ENCODE data around the gene MEIS2. TPM values are rescaled to one million over a fixed set of nuclear protein-coding genes. Genes with fewer than 3 reads are reported as not detected.

MEIS2 gene
- total RNA-seq, 2 experiments from 2014 or later, result not detected

GRCh38 chr15:37132826-37133417, 32.6 kb upstream of the MEIS2 start:
- CTCF ChIA-PET, result no interaction called here
- DNase-seq, result no peak
- H3K27ac Mint-ChIP-seq, result no peak overlapping the region
- no peaks in the 10 kb centered on the region for H3K36me3 Mint-ChIP-seq (ENCODE audit: low read depth)
- no peaks in the 10 kb centered on the region for H3K4me1 Mint-ChIP-seq
- peaks cover 6% of the 10 kb centered on the region for H3K27me3 Mint-ChIP-seq
- no peak overlapping the region for H3K4me3 Mint-ChIP-seq
- POLR2A ChIA-PET, result no interaction called here
- no peaks in the 10 kb centered on the region for H3K9me3 Mint-ChIP-seq

- ChIA-PET CTCF (no interaction called here), POLR2A (no interaction called here)
- Mint-ChIP-seq H3K4me1 (no peaks in the 10 kb centered on the region), H3K4me3 (no peak overlapping the region), H3K27ac (no peak overlapping the region), H3K27me3 (peaks cover 6% of the 10 kb centered on the region), H3K9me3 (no peaks in the 10 kb centered on the region), H3K36me3 (ENCODE audit: low read depth) (no peaks in the 10 kb centered on the region)
- DNase-seq, result no peak
Measured at GRCh38 chr15:37131621-37132020, 31.3 kb upstream of the MEIS2 start.

GRCh38 chr15:37130356-37130755, 30.0 kb upstream of the MEIS2 start:
- no peak overlapping the region for H3K27ac Mint-ChIP-seq
- no peaks in the 10 kb centered on the region for H3K4me1 Mint-ChIP-seq
- no peaks in the 10 kb centered on the region for H3K36me3 Mint-ChIP-seq (ENCODE audit: low read depth)
- peaks cover 6% of the 10 kb centered on the region for H3K27me3 Mint-ChIP-seq
- no peaks in the 10 kb centered on the region for H3K9me3 Mint-ChIP-seq
- no peak for DNase-seq
- CTCF ChIA-PET, result no interaction called here
- H3K4me3 Mint-ChIP-seq, result no peak overlapping the region
- POLR2A ChIA-PET, result no interaction called here

DNA sequence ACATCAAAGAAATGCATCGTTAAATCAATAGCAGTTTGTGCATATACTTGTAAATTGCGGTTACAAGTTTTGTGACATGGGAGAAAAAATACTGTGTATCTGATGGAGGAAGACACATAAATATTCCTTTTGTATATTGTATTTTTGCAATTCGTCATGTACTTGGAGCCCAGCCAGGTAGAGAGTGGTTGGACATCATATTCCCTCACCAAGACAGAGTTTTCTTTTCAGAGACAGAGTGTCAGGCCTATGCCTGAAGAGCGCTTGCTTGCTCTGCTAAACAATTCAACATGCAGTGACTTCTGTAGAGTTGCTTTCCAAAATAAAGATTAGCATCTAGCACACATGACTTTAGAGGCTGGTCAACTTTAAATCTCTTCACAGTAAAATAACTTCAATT, 24.8 kb upstream of the MEIS2 start:
- Mint-ChIP-seq H3K36me3 (ENCODE audit: low read depth) (no peaks in the 10 kb centered on the region), H3K9me3 (no peaks in the 10 kb centered on the region), H3K4me3 (no peak overlapping the region), H3K27me3 (no peaks in the 10 kb centered on the region), H3K4me1 (no peaks in the 10 kb centered on the region), H3K27ac (no peak overlapping the region)
- DNase-seq, result no peak
- CTCF ChIA-PET, result no interaction called here
- POLR2A ChIA-PET, result no interaction called here

DNA sequence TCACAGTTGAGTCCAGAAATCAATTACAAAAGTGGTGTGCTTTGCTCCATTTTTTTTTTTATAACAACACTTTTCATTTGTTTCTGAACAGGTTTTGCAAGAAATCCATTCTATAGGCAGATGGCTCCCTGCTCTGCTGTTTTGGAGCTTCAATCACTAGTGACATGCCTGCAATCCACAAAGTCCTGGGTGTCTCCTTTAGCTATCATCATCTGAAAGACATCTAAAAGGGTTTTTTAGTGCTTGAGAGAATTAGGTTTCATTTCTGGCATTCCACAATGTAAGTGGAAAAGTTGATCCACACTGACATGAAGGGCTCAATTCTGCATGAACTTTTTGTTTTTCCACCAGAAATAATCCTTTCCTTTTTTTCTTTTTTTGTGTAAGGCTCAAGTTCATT, 24.0 kb upstream of the MEIS2 start:
- no peaks in the 10 kb centered on the region for H3K4me1 Mint-ChIP-seq
- POLR2A ChIA-PET, result no interaction called here
- CTCF ChIA-PET, result no interaction called here
- no peaks in the 10 kb centered on the region for H3K27me3 Mint-ChIP-seq
- H3K27ac Mint-ChIP-seq, result no peak overlapping the region
- no peaks in the 10 kb centered on the region for H3K36me3 Mint-ChIP-seq (ENCODE audit: low read depth)
- no peak overlapping the region for H3K4me3 Mint-ChIP-seq
- no peaks in the 10 kb centered on the region for H3K9me3 Mint-ChIP-seq
- DNase-seq, result no peak

GRCh38 chr15:37122703-37123102, 22.4 kb upstream of the MEIS2 start:
- Mint-ChIP-seq H3K27me3 (no peaks in the 10 kb centered on the region), H3K4me1 (no peaks in the 10 kb centered on the region), H3K27ac (no peak overlapping the region), H3K9me3 (no peaks in the 10 kb centered on the region), H3K36me3 (ENCODE audit: low read depth) (no peaks in the 10 kb centered on the region), H3K4me3 (no peak overlapping the region)
- CTCF ChIA-PET, result no interaction called here
- POLR2A ChIA-PET, result no interaction called here
- DNase-seq, result no peak

- Mint-ChIP-seq H3K4me3 (no peak overlapping the region), H3K27ac (no peak overlapping the region), H3K4me1 (no peaks in the 10 kb centered on the region), H3K9me3 (no peaks in the 10 kb centered on the region), H3K27me3 (no peaks in the 10 kb centered on the region), H3K36me3 (ENCODE audit: low read depth) (no peaks in the 10 kb centered on the region)
- no peak for DNase-seq
- ChIA-PET CTCF (no interaction called here), POLR2A (no interaction called here)
Measured at GRCh38 chr15:37121492-37121891, 21.1 kb upstream of the MEIS2 start.

DNA sequence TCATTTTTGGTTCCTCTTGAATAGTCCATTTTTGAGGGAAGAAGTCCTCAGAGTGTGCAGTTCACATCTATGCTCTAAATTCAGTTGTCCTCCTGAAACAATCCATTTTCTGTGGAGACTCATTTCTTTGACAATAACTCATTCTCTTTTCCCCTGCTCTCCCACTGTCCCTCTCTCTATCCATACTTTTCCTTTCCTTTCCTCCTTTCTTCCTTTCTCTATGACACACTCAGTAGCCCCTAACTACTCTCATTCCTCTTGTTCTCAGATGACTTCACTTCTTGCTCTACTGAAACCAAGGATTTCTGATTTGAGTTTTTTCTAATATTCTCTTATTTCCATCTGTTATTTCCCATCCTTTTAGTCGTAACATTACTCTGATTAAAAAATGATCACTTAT, 16.7 kb upstream of the MEIS2 start:
- peaks cover 8% of the 10 kb centered on the region for H3K27me3 Mint-ChIP-seq
- ChIA-PET POLR2A (no interaction called here), CTCF (no interaction called here)
- no peaks in the 10 kb centered on the region for H3K4me1 Mint-ChIP-seq
- no peak for DNase-seq
- no peaks in the 10 kb centered on the region for H3K36me3 Mint-ChIP-seq (ENCODE audit: low read depth)
- no peaks in the 10 kb centered on the region for H3K9me3 Mint-ChIP-seq
- H3K4me3 Mint-ChIP-seq, result no peak overlapping the region
- no peak overlapping the region for H3K27ac Mint-ChIP-seq

GRCh38 chr15:37115538-37115937, 15.2 kb upstream of the MEIS2 start:
- no peak for DNase-seq
- no peaks in the 10 kb centered on the region for H3K9me3 Mint-ChIP-seq
- no peak overlapping the region for H3K4me3 Mint-ChIP-seq
- peaks cover 2% of the 10 kb centered on the region for H3K4me1 Mint-ChIP-seq
- POLR2A ChIA-PET, result no interaction called here
- CTCF ChIA-PET, result no interaction called here
- H3K27me3 Mint-ChIP-seq, result peaks cover 23% of the 10 kb centered on the region
- no peaks in the 10 kb centered on the region for H3K36me3 Mint-ChIP-seq (ENCODE audit: low read depth)
- no peak overlapping the region for H3K27ac Mint-ChIP-seq

GRCh38 chr15:37112971-37113670, 12.8 kb upstream of the MEIS2 start:
- CTCF ChIA-PET, result no interaction called here
- H3K27me3 Mint-ChIP-seq, result peaks cover 46% of the 10 kb centered on the region
- no peak overlapping the region for H3K4me3 Mint-ChIP-seq
- DNase-seq, result no peak
- H3K27ac Mint-ChIP-seq, result no peak overlapping the region
- H3K4me1 Mint-ChIP-seq, result peaks cover 4% of the 10 kb centered on the region
- no peaks in the 10 kb centered on the region for H3K9me3 Mint-ChIP-seq
- POLR2A ChIA-PET, result no interaction called here
- no peaks in the 10 kb centered on the region for H3K36me3 Mint-ChIP-seq (ENCODE audit: low read depth)

GRCh38 chr15:37112171-37112570, 11.8 kb upstream of the MEIS2 start:
- H3K9me3 Mint-ChIP-seq, result no peaks in the 10 kb centered on the region
- ChIA-PET CTCF (no interaction called here), POLR2A (no interaction called here)
- no peak overlapping the region for H3K4me3 Mint-ChIP-seq
- DNase-seq, result no peak
- H3K4me1 Mint-ChIP-seq, result peaks cover 4% of the 10 kb centered on the region
- peaks cover 2% of the 10 kb centered on the region for H3K36me3 Mint-ChIP-seq (ENCODE audit: low read depth)
- peaks cover 56% of the 10 kb centered on the region for H3K27me3 Mint-ChIP-seq
- H3K27ac Mint-ChIP-seq, result no peak overlapping the region

GRCh38 chr15:37111427-37111717, 11.0 kb upstream of the MEIS2 start:
- H3K4me1 Mint-ChIP-seq, result peaks cover 4% of the 10 kb centered on the region
- ChIA-PET CTCF (interaction anchor here (0.6 kb wide), 1 partner anchor 9 kb away, joined by 8 read pairs; no protein-coding TSS in a partner anchor), POLR2A (interaction anchor here (1.3 kb wide), 1 partner anchor 18 kb away, joined by 3 read pairs; no protein-coding TSS in a partner anchor)
- H3K4me3 Mint-ChIP-seq, result no peak overlapping the region
- H3K27ac Mint-ChIP-seq, result no peak overlapping the region
- H3K9me3 Mint-ChIP-seq, result no peaks in the 10 kb centered on the region
- peaks cover 2% of the 10 kb centered on the region for H3K36me3 Mint-ChIP-seq (ENCODE audit: low read depth)
- no peak for DNase-seq
- H3K27me3 Mint-ChIP-seq, result peaks cover 62% of the 10 kb centered on the region

DNA sequence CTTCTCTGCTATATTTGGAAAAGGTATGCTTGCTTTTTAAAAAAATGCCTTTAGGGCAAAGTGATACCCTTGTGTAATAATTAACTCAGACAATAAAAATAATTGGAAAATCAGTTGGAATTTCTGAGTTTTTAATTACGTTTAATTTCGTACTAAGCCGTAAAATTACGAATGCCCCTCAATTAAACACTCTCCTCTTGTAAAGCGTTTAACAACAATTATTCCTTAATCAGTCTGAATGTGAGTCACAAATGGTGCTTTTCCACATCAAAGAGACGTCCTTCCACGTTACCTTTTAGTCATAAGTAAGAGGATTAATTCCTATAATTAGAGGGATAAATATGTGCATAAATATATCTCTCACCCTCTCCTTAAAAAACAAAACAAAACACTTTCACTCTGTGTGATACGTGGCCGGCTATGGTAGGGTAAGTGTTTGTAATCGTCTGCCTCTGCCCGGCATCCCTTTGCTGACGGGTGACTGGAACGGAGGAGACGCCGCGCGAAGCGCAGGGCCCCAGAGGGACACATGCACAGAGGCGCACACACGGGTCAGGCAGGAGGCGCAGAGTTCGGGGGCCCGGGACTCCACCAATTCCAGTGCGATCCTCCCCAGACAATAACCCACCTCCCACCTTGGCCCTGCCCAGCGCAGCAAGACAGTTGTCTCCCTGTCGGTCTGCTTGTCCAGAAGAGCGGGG, 9.7 kb upstream of the MEIS2 start:
- Mint-ChIP-seq H3K36me3 (ENCODE audit: low read depth) (peaks cover 2% of the 10 kb centered on the region), H3K4me3 (no peak overlapping the region)
- CTCF ChIA-PET, result no interaction called here

More for the DNA sequence above, 9.7 kb upstream of the MEIS2 start:
- Mint-ChIP-seq H3K27me3 (peaks cover 73% of the 10 kb centered on the region), H3K9me3 (no peaks in the 10 kb centered on the region), H3K27ac (no peak overlapping the region), H3K4me1 (peaks cover 4% of the 10 kb centered on the region)
- no peak for DNase-seq
- POLR2A ChIA-PET, result no interaction called here
